ENCODE data around the gene EPHX1.

GRCh38 chr1:225887030-225887314 is 77.0 kb downstream of the EPHX1 start:
- TF ChIP-seq EZH2phosphoT487 (IDR thresholded peaks at IDR 0.05; ENCODE audit: borderline replicate concordance, low read length) (no peak), CTCF (IDR thresholded peaks at IDR 0.05; ENCODE audit: low read depth, low read length, poor library complexity, severe bottlenecking) (no peak)

Data from DOHH2 (cell line).